GM18508 (cell line): ENCODE measurements around the gene C6orf136.
"Not testable (repeated sequence)": the region's sequence is repeated elsewhere in the genome, so short reads cannot be mapped to it uniquely, and the experiment has no call there.

Experiments
- ATAC-seq: cut with Tn5 transposase; IDR thresholded peaks from one replicate; pipeline ENCODE4 v1.9.1; 2021; ENCODE audit warnings: moderate number of reproducible peaks; ENCODE audit not compliant: insufficient read depth, unreplicated experiment

C6orf136 gene, protein sequence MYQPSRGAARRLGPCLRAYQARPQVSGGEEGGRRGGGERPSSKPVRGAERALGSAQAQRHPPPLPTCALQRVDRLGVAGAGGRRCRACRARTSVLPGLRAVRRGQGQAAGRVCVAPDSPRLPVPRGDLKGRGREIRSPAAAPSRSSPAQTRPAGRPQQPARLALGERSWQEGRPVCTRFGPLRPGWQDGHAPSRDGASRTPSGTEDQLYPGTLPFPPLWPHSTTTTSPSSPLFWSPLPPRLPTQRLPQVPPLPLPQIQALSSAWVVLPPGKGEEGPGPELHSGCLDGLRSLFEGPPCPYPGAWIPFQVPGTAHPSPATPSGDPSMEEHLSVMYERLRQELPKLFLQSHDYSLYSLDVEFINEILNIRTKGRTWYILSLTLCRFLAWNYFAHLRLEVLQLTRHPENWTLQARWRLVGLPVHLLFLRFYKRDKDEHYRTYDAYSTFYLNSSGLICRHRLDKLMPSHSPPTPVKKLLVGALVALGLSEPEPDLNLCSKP

DNA sequence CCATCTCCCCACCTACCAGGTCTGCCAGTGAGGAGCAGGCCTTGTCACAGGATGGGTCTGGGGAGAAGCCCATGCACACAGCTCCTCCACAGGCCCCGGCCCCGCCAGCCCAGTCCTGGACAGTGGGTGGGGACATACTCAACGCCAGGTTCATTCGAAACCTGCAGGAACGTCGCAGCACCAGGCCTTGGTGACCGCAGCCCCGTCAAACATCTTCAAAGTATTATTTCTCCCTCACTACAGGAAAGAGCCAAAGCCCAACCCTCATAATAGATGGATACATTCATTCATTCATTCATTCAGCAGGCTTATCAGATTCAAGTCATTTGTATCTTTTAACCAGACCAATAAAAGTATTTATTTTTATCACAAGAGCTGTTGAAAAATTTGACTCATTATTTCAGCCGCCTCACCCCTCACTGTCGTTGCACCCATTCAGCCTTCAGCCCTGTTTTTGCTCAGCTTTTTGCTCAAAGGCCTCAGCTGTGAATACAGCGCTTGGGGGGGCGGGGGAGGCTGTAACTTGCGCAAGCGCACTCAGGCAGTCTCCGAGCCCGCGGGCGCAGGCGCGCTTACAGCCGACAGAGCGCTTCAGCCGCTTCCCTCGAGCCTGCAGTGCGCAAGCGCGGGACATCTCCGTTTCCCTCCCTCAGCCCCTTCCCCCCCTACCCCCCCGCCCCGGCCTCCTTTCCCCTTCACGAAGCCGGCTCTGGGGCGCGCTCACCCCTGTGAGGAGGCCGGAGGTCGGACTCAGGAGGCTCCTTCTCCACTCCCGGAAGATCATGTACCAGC, at the start of gene C6orf136:
Gene C6orf136 (plus strand): TSS at position 684 of the 792 bp plus-strand sequence. CDS start 99 bp downstream, at position 783.
- no peak for ATAC-seq

DNA sequence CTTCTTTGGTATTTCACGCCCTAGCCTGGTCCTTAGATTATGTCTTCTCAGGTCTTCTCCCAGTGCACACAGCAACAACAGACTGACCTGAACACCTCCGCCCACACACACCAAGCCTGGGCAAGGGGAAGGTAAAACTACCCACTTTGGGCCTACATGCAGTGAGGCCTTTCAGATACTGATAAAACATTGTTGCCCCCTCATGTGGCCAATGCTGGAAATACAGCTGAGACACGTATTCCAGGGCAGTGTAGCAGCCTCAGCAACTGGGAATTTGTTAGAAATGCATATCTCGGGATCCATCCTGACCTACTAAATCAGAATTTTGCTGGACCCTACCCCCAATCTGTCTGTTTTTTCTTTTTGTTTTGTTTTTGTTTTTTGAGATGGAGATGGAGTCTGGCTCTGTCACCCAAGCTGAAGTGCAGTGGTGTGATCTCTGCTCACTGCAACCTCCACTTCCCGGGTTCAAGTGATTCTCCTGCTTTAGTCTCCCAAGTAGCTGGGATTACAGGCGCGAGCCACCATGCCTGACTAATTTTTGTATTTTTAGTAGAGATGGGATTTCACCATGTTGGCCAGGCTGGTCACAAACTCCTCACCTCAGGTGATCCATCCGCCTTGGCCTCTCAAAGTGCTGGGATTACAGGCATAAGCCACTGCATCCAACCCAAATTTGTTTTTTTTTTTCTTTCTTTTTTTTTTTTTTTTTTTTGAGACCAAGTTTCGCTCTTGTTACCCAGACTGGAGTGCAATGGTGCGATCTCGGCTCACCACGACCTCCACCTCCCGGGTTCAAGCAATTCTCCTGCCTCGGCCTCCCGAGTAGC, 49.4 kb upstream of the C6orf136 start:
- not testable (repeated sequence) for ATAC-seq

DNA sequence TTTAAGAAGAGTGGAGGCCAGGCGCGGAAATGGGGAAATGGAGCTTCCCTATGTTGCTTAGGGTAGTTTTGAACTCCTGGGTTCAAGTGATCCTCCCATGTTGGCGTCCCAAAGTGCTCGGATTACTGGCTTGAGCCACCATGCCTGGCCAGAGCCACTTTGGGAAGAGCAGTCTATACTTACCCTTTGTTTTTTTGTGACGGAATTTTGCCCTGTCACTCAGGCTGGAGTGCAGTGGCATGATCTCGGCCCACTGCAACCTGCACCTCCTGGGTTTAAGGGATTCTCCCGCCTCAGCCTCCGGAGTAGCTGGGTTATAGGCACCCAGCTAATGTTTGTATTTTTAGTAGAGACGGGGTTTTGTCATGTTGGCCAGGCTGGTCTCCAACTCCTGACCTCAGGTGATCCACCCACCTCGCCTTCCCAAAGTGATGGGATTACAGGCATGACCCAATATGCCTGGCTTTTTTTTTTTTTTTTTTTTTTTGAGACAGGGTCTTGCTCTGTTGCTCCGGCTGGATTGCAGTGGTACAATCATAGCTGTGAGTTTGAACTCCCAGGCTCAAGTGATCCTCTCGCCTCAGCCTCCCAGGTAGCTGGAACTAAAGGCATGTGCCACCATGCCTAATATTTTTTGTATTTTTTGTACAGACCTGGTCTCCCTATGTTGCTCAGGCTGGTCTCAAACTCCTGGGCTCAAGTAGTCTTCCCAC, 47.9 kb upstream of the C6orf136 start:
- ATAC-seq = no peak

DNA sequence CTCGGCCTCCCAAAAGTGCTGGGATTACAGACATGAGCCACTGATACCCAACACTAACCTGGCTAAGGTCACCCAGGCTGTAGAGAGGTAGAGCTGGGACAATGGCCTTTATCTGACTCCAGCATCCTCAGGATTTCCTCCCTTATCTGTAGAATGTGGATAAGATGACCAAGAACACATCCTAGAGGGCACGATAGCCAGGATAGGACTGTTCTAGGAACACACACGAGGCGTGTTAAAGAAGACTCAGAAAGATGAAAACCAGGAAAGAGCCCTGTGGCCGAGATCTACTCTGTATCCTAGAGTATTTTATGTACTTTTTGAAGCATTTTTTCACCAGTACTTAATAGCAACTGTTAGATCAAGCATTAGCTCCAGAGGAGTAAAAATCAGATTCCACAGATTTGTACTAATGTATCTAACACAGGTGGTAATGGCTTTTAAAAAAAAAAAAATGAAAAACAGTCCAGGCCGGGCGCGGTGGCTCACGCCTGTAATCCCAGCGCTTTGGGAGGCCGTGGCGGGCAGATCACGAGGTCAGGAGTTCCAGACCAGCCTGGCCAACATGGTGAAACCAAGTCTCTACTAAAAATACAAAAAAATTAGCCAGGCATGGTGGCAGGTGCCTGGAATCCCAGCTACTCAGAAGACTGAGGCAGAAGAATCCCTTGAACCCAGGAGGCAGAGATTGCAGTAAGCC, 47.2 kb upstream of the C6orf136 start:
- no peak for ATAC-seq

DNA sequence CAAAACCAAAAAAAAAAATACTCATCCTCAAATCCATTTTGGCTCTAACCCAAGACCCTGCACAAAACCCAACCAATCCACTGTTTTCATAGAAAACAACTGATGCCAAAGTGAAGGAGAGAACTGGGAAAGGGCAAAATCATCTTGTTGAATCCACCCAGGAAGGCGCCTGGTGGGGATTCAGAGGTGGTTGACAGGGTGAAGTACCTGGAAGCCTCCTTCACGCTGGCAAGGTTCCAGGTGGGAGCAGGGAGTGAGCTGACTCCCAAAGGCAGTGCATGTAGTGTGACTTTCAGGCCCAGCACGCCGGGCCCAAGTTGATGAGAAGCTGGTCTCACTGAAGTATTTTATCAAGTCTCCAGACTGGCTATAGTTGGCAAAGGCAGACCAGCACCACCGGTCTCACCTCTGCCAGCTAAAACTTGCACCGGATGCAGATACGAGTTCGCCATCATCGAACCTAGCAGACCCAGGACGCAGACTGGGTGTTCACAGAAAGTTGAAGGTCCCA, 46.4 kb upstream of the C6orf136 start:
- ATAC-seq = no peak

DNA sequence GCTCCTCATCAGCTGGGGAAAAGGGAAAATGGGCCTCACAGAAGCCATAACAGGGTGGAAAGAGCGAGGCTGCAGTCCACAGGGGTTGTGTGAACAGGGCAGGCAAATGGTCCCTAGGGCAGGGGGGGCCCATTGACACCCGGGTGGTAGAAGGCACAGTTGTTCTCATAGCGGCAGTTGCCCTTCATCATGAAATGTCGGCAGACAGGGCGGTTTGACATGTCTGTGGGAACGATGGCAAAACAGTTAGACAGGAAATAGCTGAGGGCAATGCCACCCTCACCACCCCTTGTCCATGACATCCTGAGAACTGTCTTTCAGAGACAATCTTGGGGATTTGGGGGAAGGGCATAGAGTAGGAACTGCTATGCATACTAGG, 45.5 kb upstream of the C6orf136 start:
- no peak for ATAC-seq

DNA sequence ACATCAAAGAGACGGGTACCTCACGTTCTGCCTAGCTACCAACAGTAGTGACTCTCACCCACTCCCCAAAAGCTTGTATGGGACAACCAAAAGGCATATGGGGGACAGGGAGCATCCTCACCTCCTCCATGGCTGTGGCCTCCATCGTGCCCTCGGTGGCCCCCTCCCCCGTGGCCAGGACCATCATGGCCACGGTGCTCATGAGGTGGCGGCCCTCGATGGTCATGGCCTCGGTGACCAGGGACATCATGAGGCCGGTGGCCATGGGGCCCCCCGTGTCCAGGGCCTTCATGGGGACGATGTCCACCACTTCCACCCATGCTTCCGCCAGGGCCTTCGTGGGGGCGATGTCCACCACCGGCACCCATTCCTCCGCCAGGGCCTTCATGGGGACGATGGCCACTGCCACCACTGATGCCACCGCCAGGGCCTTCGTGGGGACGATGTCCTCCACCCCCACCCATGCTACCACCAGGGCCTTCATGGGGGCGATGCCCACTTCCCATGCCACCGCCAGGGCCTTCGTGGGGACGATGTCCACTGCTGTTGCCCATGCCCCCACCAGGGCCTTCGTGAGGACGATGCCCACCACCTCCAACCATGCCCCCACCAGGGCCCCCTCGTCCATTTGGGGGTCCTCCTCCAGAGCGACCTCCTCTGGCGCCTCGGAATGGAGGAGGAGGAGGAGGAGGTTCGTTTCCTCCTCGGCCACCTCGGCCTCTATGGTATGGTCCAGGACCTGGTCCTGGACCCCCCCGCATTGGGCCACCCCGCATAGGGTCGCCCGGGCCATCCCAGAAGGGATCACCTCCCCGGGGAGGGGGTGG, 44.9 kb upstream of the C6orf136 start:
- no peak for ATAC-seq

DNA sequence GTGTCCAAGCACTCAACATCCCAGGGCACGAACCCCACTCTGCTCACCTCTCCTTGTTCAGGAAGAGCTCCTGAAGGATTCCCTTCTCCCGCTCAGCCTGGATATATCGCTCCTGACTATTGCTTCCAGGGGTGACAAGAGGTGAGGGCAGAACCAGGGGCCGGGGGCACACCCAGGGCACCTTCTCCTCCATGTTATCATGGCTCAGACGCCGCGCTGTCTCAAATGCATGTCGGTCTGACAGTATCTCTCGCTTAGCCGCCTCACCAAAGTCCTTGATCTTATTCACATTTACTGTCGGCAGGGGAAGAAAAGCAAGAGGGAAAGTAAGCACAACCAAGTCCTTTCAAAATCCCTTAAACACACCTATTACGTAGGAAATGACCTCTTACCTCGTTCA, 43.0 kb upstream of the C6orf136 start:
- no peak for ATAC-seq

DNA sequence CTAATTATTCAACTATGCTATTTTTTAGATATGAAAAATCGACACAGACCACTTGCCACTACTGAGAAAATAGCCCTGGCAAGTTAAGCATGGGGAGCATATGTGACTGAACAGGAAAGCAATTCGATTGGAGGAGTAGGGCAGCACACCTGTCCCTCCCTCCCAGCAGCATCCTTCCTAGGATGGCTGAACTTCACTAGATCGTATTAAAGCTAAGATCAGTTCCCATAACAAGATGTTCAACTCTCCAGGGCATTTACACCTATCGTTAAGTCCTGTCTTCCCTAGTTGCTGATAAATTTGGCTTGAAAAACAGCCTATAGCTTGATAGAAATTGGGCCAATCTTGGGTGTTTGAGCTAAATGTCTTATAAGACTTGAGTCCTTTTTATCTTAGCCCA, 36.9 kb upstream of the C6orf136 start:
- ATAC-seq = no peak

DNA sequence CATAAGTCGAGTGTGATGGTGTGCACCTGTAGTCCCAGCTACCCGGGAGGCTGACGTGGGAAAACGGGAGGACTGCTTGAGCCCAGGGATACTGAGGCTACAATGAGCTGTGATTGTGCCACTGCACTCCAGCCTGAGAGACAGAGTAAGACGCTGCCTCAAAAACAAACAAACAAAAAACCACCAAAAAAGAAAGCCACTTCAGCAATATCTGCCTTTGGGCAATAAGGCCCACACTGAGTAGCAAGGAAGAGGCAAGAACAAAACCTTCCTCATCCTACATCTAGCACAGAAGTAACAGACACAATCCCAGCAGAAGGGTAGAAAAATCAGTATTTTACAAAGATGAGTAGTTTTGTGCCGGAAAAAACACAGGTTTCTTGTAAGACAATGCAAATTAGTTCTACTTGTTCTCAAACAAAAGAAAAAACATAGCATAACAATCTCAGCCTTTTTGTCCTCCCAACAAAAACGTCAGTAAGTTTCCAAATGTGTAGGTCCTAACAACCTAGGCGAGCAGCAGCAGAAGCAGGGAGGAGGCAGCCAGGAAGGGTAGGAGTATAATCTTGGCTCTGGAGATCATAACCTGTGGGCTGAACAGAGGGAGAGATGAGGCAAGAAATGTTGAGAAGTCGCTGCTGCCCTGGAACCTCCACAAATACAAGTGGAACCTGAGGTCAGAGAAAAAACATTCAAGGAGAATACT, 35.6 kb upstream of the C6orf136 start:
- ATAC-seq = no peak

DNA sequence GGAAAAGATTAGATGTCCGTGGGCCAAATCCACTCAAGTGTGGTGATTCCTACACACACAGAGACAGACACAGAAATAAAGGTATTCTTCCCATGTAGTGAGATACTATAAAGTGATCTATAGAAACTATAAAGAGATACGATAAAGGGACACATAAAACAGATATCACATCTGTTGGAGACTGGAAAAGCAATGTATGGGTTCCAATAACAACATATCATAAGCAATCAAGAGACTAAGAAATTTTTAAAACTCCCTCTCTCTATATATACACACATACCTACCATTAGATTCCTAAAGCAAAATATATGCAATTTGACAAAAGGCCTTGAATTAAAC, 35.1 kb upstream of the C6orf136 start:
- ATAC-seq = no peak

DNA sequence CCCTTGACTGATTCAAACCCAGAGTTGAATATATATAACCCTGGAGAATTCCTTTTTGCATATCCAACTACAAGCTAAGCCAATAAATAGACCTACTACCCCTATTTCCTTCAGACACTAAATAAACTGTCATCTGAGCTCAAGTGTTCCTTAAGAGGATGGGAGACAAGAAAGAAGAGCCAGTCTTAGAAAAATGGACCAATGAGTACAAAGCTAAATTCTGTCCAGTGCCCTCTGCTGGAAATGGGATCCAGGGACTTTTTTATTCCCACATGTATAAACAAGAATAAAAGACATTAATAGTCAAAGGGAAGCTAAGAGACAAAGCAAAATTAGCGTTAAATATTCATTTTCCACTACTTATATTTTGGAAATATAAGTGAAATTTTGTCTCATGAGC, 34.7 kb upstream of the C6orf136 start:
- ATAC-seq = no peak

DNA sequence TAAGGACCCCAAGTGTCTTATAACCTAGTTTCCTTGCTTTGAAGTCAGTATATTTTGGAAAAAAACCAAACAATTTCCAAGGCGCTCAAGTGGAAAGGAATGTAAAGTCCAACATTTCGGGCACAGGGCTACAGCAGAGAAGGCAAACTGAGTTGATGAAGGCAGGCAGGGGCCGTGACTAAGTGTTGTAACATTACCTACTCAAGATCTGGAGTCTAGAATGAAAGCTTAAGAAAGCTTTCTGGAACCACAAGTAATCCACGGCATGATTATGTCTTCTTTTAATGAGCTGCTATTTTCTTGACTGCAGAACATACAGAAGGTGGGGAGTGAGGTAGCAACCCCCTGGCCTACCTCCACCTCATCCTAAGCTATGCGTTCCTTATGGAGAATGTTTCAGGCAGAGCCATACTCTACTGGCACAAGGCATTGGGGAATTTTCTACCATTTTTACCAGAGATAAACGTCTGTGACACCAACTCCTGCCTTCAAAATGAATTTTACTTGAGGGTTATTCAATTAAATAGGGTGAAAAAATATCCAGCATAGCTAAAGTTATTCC, 34.2 kb upstream of the C6orf136 start:
- ATAC-seq = no peak

DNA sequence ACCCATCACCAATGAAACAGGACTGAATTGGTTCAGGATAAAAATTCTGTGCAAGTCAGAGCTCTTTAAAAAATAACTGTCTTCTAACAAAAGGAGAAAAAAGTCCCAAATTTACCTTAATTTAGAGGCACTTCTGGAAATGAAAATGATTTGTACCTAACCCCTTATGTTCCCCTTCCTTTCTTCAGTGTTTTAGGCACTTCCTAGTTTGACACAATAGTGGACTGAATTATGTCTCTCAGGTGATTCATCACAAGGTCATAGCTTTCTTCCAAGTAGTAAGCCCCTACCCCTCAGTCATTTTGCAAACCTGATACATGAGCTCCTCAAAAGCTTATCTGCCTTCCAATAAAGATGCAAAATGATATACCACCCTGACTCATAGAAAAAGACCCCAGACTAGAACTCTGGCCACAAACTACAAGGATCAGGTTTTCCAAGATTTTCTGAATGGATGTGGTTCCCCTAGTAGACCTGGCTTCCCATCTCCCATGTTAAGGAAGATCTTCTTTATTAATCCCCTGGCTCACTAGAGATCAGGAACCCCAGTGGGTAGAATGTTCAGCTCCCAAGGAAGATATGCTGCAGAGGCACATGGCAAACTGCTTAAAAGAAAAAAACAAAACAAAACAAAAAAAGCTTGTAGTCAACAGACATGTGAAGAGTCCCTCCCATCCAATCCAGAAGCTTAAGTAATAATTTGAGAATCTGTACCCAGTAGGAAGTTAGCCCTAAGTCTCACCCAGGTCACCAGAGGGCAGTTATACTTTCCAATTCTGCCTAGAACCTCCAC, 33.5 kb upstream of the C6orf136 start:
- no peak for ATAC-seq

DNA sequence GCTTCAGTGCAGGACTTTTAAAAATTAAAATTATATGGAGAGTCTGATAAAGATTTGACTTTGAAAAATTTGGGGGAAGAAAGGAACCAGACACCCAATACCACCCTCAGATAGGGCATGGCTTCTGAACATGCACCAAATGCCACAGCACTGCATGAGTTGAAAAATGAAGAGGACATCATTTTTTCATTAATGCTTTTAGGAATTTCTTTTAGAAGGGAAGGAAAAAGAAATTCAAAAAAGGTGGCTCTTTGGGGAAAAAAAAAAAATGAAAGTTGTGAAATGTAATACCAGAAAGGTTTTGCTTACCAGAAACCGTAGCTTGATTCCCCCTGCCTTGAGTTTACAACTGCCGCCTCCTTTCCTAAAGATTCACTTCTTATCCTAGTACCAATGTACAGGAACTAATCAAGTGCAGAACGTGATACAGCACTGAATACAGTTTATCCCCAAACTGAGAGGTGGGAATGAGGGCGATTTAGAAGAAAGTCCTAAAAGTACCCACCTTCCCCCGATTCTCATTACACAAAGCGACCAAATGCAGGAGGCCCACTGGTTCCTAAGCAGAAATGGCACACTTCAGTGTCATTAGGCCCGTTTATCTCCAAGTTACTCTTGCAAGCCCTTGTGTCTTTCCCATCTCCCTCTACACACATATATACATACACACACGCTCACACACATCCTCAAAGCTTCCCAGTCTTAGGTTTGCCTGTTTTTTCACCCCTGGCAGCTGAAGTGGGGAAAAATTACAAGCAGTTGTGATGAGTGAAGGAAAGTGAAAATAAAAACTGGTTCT, 32.7 kb upstream of the C6orf136 start:
- ATAC-seq = no peak

DNA sequence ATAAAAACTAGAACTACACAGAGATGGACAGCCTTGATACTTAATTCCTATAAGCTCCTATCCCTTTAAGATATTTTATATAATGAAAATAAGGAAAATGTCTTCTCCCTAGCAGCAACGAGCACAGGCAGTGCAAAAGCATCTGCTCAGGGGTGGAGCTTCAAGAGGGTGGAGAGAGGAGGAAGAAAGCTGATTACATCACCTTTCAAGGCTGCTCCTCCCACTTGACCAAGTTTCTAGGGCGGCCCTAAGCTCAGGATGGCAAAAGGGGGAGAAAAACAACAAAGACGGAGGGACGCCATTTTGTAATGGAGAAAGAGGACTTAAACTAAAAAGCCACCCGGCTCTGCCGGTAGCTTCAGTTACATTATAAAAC, 32.1 kb upstream of the C6orf136 start:
- ATAC-seq = no peak
